GM12873 (cell line): Measurements from ENCODE around the gene NPHS1.
A peak's percentile ranks its signal among the peaks of the same experiment; 100 is the strongest.

Experiments
- CTCF ChIP-seq: IDR thresholded peaks from 2 replicates; pipeline ENCODE4 v1.5.1; 2012; ENCODE audit warnings: low read depth, mild to moderate bottlenecking, moderate library complexity, low read length, control low read depth; ENCODE audit not compliant: insufficient read depth; ENCODE audit errors: missing control alignments

NPHS1 gene

GRCh38 chr19:35851213-35852028, 883 bp downstream of the NPHS1 start:
- peak; percentile 10 for TF ChIP-seq CTCF

GRCh38 chr19:35848919-35849505, 3.3 kb downstream of the NPHS1 start:
- TF ChIP-seq CTCF, result no peak

- TF ChIP-seq CTCF, result no peak
Observed at GRCh38 chr19:35848486-35848885, 3.8 kb downstream of the NPHS1 start.

- TF ChIP-seq CTCF, result no peak
Observed at GRCh38 chr19:35847911-35848310, 4.4 kb downstream of the NPHS1 start.

- no peak for TF ChIP-seq CTCF
Observed at GRCh38 chr19:35846038-35846668, 6.2 kb downstream of the NPHS1 start.

GRCh38 chr19:35845215-35846037, 6.9 kb downstream of the NPHS1 start:
- no peak for TF ChIP-seq CTCF

- TF ChIP-seq CTCF, result no peak
Observed at GRCh38 chr19:35844482-35845214, 7.7 kb downstream of the NPHS1 start.
